CD14-positive monocyte (primary cell): ENCODE measurements around the gene PDZD7. TPM values are rescaled to one million over a fixed set of nuclear protein-coding genes. Genes with fewer than 3 reads are reported as not detected.
A peak's percentile ranks its signal among the peaks of the same experiment; 100 is the strongest.

Source experiments
- DNase-seq, 3 donors: peaks; one replicate each; pipeline ENCODE4 v3.0.0-alpha.2; 2011 to 2022
- H2AFZ ChIP-seq: 2 replicates; pipeline ENCODE4 v1.6.0; 2012; ENCODE audit warnings: mild to moderate bottlenecking, low read depth, low read length, inconsistent platforms; ENCODE audit not compliant: insufficient read depth, poor library complexity, severe bottlenecking
- H3K27ac ChIP-seq, 2 donors: 1 replicate in 1 of 2; 2 replicates in 1 of 2; pipeline ENCODE4 v1.5.1; 2012 to 2013; ENCODE audit warnings: low read length in 2 of 2, control low read depth in 1 of 2, inconsistent platforms in 1 of 2, low read depth in 1 of 2, mild to moderate bottlenecking in 1 of 2
- H3K27me3 ChIP-seq, 2 donors: one replicate each; pipeline versions ENCODE4 v1.6.0 to v1.6.1; 2011 to 2013; ENCODE audit warnings: low read length in 2 of 2; ENCODE audit not compliant: control insufficient read depth in 2 of 2, insufficient read depth in 2 of 2
- H3K36me3 ChIP-seq, 2 donors: replicated peaks in 1 of 2; 1 replicate in 1 of 2; 2 replicates in 1 of 2; pipeline versions ENCODE4 v1.5.1 to v1.6.1; 2012 to 2013; ENCODE audit warnings: low read length in 2 of 2, control low read depth in 1 of 2, inconsistent platforms in 1 of 2, mild to moderate bottlenecking in 1 of 2; ENCODE audit not compliant: insufficient read depth in 2 of 2, control insufficient read depth in 1 of 2
- H3K4me1 ChIP-seq, 2 donors: 1 replicate in 1 of 2; 2 replicates in 1 of 2; pipeline versions ENCODE4 v1.5.1 to v1.6.1; 2012 to 2013; ENCODE audit warnings: low read length in 2 of 2, control low read depth in 1 of 2, inconsistent platforms in 1 of 2, mild to moderate bottlenecking in 1 of 2, moderate library complexity in 1 of 2; ENCODE audit not compliant: insufficient read depth in 2 of 2, control insufficient read depth in 1 of 2
- H3K4me2 ChIP-seq: replicated peaks from 2 replicates; pipeline ENCODE3; 2012; ENCODE audit warnings: low read length, moderate library complexity, mild to moderate bottlenecking; ENCODE audit not compliant: poor library complexity, severe bottlenecking; ENCODE audit errors: extremely low read depth
- H3K4me3 ChIP-seq, 3 experiments: fragments of 200-600 bp in 1 of 3; sonication (generic) in 1 of 3; replicated peaks in 1 of 3; 1 replicate in 2 of 3; 2 replicates in 1 of 3; pipeline ENCODE4 v1.5.1; 2011 to 2013; ENCODE audit warnings: low read length in 3 of 3, mild to moderate bottlenecking in 3 of 3, control low read depth in 2 of 3, low read depth in 2 of 3, inconsistent platforms in 1 of 3, moderate library complexity in 1 of 3
- H3K79me2 ChIP-seq: 2 replicates; pipeline ENCODE4 v1.6.0; 2012; ENCODE audit warnings: mild to moderate bottlenecking, control low read depth, inconsistent platforms, low read length, moderate library complexity; ENCODE audit not compliant: insufficient read depth
- H3K9ac ChIP-seq: 2 replicates; pipeline ENCODE4 v1.6.0; 2017; ENCODE audit warnings: low read length, mild to moderate bottlenecking; ENCODE audit not compliant: insufficient read depth, poor library complexity, severe bottlenecking
- H3K9me3 ChIP-seq, 2 donors: replicated peaks in 1 of 2; 1 replicate in 1 of 2; 2 replicates in 1 of 2; pipeline versions ENCODE4 v1.5.1 to v1.6.1; 2012 to 2013; ENCODE audit warnings: low read length in 2 of 2, control low read depth in 1 of 2; ENCODE audit not compliant: control insufficient read depth in 1 of 2, insufficient read depth in 1 of 2
- H4K20me1 ChIP-seq: 2 replicates; pipeline ENCODE4 v1.6.0; 2012; ENCODE audit warnings: mild to moderate bottlenecking, low read length, control low read depth, moderate library complexity; ENCODE audit not compliant: insufficient read depth
- H3K27ac Mint-ChIP-seq, 7 donors: one replicate each; pipeline ENCODE4 v1.8.0; 2020; ENCODE audit warnings: mild to moderate bottlenecking in 7 of 7, mixed read lengths in 7 of 7, moderate library complexity in 6 of 7, inconsistent platforms in 2 of 7
- H3K27me3 Mint-ChIP-seq, 3 donors: one replicate each; pipeline ENCODE4 v1.8.0; 2021 to 2022; ENCODE audit warnings: low read depth in 3 of 3, mild to moderate bottlenecking in 3 of 3, mixed read lengths in 3 of 3, moderate library complexity in 3 of 3, inconsistent platforms in 1 of 3
- H3K36me3 Mint-ChIP-seq, 2 donors: one replicate each; pipeline ENCODE4 v1.8.0; 2020; ENCODE audit warnings: mixed read lengths in 2 of 2, inconsistent platforms in 1 of 2, mild to moderate bottlenecking in 1 of 2
- H3K4me1 Mint-ChIP-seq: one replicate; pipeline ENCODE4 v1.8.0; 2020; ENCODE audit warnings: mild to moderate bottlenecking, mixed read lengths
- H3K4me3 Mint-ChIP-seq, 2 donors: one replicate each; pipeline ENCODE4 v1.8.0; 2020; ENCODE audit warnings: mild to moderate bottlenecking in 2 of 2, mixed read lengths in 2 of 2, moderate library complexity in 1 of 2
- H3K9me3 Mint-ChIP-seq, 7 donors: one replicate each; pipeline ENCODE4 v1.8.0; 2020 to 2022; ENCODE audit warnings: mixed read lengths in 7 of 7, mild to moderate bottlenecking in 6 of 7, moderate library complexity in 6 of 7, inconsistent platforms in 2 of 7
- WGBS: methylation state at CpG from one replicate; pipeline ENCODE4 v1.1.5; 2013; ENCODE audit warnings: missing lambda C conversion rate; ENCODE audit not compliant: insufficient coverage; 5-methylcytosine and 5-hydroxymethylcytosine counted together
- intact Hi-C, 2 donors: fragments of 100-400 bp; cut with micrococcal nuclease; formaldehyde crosslinking; loops; one replicate each; pipeline versions ENCODE4 v1.15.0 to v1.15.1; 2023
- polyA plus RNA-seq, 3 donors: library from polyadenylated mRNA; depleted of rRNA in 1 of 3; unstranded in 2 of 3; stranded (reverse) in 1 of 3; fragments of 300-500 nt in 2 of 3; fragments of >200 nt in 1 of 3; fragmentation: Illumina TruSeq in 2 of 3; gene quantifications; 1 replicate in 2 of 3; 2 replicates in 1 of 3; pipeline ENCODE4 v1.2.3, GENCODE V29; 2012 to 2021
- TF ChIP-seq, protein P1 (sequence below): fragments of 200-600 bp; IDR thresholded peaks from one replicate; pipeline ENCODE4 v1.8.0; 2022; ENCODE audit warnings: antibody characterized with exemption, mild to moderate bottlenecking

The PDZD7 gene
- polyA plus RNA-seq, 3 donors: 0.73 TPM; not detected in 2

DNA sequence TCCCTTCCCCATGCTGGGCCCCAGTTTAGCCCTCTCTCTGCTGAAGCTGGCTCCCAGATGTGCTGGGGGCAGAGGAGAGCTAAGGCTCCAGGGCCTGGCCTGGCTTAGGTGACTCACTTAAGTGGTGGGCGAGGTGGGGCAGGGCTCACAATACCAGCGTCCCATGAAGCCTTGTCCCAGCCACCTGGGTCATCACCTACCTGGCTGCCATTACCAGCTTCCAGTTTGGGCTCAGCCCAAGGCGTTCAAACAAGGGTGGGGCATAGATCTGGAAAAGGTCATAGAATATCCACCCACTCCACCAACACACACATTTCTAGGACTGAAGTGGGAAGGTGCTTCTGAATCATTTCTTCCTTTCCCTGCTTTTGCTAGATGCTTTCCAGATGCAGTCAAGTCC lies 39.2 kb upstream of the PDZD7 start:
- H3K4me1 Mint-ChIP-seq: peaks cover 63% of the 10 kb centered on the region
- H3K79me2 ChIP-seq: no peaks in the 10 kb centered on the region
- H3K36me3 Mint-ChIP-seq: peaks cover 11 to 16% of the 10 kb centered on the region in 2 donors
- peaks cover 0 to 18% (median 0%) of the 10 kb centered on the region in 7 donors for H3K9me3 Mint-ChIP-seq
- no peak overlapping the region for H3K4me2 ChIP-seq
- H4K20me1 ChIP-seq: no peaks in the 10 kb centered on the region
- no peaks in the 10 kb centered on the region for H3K36me3 ChIP-seq
- H3K27ac ChIP-seq: peak overlapping the region; percentile 96
- peaks cover 60 to 72% of the 10 kb centered on the region in 2 donors for H3K4me1 ChIP-seq
- H3K27me3 Mint-ChIP-seq: peaks cover 39 to 42% (median 41%) of the 10 kb centered on the region in 3 donors
- 100% methylated on average over 2 of the region's 3 CpGs for WGBS
- H3K27ac Mint-ChIP-seq: peak overlapping the region; percentile 94 to 99 (median 97)
- no peak overlapping the region for H3K9ac ChIP-seq
- H3K4me3 Mint-ChIP-seq: no peak overlapping the region
- H3K9me3 ChIP-seq: no peaks in the 10 kb centered on the region
- no peak overlapping the region for H2AFZ ChIP-seq
- peak overlapping the region in 1 of 3 experiments; percentile 19 for H3K4me3 ChIP-seq
- intact Hi-C loops: no loop called here
- peaks cover 14 to 38% of the 10 kb centered on the region in 2 donors for H3K27me3 ChIP-seq
- no peak for DNase-seq
- TF ChIP-seq, protein P1, sequence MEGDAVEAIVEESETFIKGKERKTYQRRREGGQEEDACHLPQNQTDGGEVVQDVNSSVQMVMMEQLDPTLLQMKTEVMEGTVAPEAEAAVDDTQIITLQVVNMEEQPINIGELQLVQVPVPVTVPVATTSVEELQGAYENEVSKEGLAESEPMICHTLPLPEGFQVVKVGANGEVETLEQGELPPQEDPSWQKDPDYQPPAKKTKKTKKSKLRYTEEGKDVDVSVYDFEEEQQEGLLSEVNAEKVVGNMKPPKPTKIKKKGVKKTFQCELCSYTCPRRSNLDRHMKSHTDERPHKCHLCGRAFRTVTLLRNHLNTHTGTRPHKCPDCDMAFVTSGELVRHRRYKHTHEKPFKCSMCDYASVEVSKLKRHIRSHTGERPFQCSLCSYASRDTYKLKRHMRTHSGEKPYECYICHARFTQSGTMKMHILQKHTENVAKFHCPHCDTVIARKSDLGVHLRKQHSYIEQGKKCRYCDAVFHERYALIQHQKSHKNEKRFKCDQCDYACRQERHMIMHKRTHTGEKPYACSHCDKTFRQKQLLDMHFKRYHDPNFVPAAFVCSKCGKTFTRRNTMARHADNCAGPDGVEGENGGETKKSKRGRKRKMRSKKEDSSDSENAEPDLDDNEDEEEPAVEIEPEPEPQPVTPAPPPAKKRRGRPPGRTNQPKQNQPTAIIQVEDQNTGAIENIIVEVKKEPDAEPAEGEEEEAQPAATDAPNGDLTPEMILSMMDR: no peak

DNA sequence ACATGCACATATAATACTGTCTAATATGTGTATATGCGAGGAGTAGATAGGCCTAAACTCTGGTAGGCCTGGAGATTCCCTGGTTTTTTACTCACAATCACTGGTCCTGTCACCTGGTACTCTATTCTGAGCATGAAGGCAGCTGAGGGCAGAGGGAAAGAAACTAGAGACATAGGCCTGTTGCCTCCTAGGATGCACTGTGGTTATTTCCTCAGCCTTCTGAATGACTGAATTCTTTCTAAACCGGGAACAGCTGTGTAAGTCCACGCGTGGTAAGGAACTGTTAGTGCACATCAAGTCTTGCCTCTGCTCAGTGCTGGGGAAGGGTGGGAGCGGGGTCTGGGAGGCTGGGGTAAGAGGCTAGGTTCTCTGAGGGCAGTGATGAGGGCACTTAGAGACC lies 38.5 kb upstream of the PDZD7 start:
- intact Hi-C loops: no loop called here
- no peak overlapping the region for H3K9ac ChIP-seq
- no peak overlapping the region for H3K4me3 ChIP-seq
- H3K4me3 Mint-ChIP-seq: no peak overlapping the region
- no peaks in the 10 kb centered on the region for H4K20me1 ChIP-seq
- H3K27ac ChIP-seq: no peak overlapping the region
- H3K27me3 ChIP-seq: peaks cover 9 to 38% of the 10 kb centered on the region in 2 donors
- no peaks in the 10 kb centered on the region for H3K79me2 ChIP-seq
- peaks cover 11 to 22% of the 10 kb centered on the region in 2 donors for H3K36me3 Mint-ChIP-seq
- peaks cover 66% of the 10 kb centered on the region for H3K4me1 Mint-ChIP-seq
- no peak overlapping the region for H3K4me2 ChIP-seq
- H2AFZ ChIP-seq: no peak overlapping the region
- peak overlapping the region in 2 of 7 donors; percentile 30 to 48 for H3K27ac Mint-ChIP-seq
- TF ChIP-seq, protein P1: no peak
- H3K9me3 Mint-ChIP-seq: peaks cover 0 to 17% (median 0%) of the 10 kb centered on the region in 7 donors
- no peaks in the 10 kb centered on the region for H3K36me3 ChIP-seq
- H3K9me3 ChIP-seq: no peaks in the 10 kb centered on the region
- H3K27me3 Mint-ChIP-seq: peaks cover 41 to 46% (median 43%) of the 10 kb centered on the region in 3 donors
- WGBS: 100% methylated on average over 3 of the region's 5 CpGs
- peaks cover 60 to 72% of the 10 kb centered on the region in 2 donors for H3K4me1 ChIP-seq
- no peak for DNase-seq
